CD4-positive, alpha-beta T cell (primary cell): ENCODE data around the gene UBXN11. TPM values are rescaled to one million over a fixed set of nuclear protein-coding genes. Genes with fewer than 3 reads are reported as not detected.

ENCODE experiments used
- ATAC-seq: fragments of 200-7000 bp; cut with Tn5 transposase; one replicate; pipeline ENCODE4 v1.10.0; 2022; ENCODE audit warnings: mild to moderate bottlenecking; ENCODE audit not compliant: poor library complexity
- CTCF ChIA-PET: fragments of 350-600 bp; sonication (Branson Sonifier 250); formaldehyde crosslinking; loops from one replicate; lab custom pipeline; 2021; ENCODE audit warnings: antibody characterized with exemption, inconsistent platforms; lab: Charles Lee
- POLR2A ChIA-PET: fragments of 350-600 bp; sonication (Branson Sonifier 250); formaldehyde crosslinking; loops from one replicate; lab custom pipeline; 2021; ENCODE audit warnings: antibody characterized with exemption, inconsistent platforms; lab: Charles Lee
- DNase-seq, 14 experiments: peaks; one replicate each; pipeline ENCODE4 v3.0.0-alpha.2; 2013 to 2020; ENCODE audit warnings: mixed read lengths in 2 of 14
- H3K27ac ChIP-seq, 2 donors: one replicate each; pipeline versions ENCODE4 v1.5.1 to v1.7.0; 2013; ENCODE audit warnings: low read length in 2 of 2, low read depth in 1 of 2, mild to moderate bottlenecking in 1 of 2
- H3K27me3 ChIP-seq, 2 experiments: 1 replicate in 1 of 2; 2 replicates in 1 of 2; pipeline versions ENCODE4 v1.6.1 to v1.7.0; 2013; ENCODE audit warnings: low read length in 2 of 2, control low read depth in 1 of 2, mild to moderate bottlenecking in 1 of 2, moderate library complexity in 1 of 2; ENCODE audit not compliant: insufficient read depth in 2 of 2, control insufficient read depth in 1 of 2
- H3K36me3 ChIP-seq: one replicate; pipeline ENCODE4 v1.6.1; 2013; ENCODE audit warnings: low read length, control low read depth; ENCODE audit not compliant: insufficient read depth
- H3K4me1 ChIP-seq: one replicate; pipeline ENCODE4 v1.6.1; 2013; ENCODE audit warnings: low read length, control low read depth; ENCODE audit not compliant: insufficient read depth
- H3K4me3 ChIP-seq: one replicate; pipeline ENCODE4 v1.5.1; 2013; ENCODE audit warnings: mild to moderate bottlenecking, low read length, moderate library complexity
- H3K9me3 ChIP-seq, 2 experiments: 1 replicate in 1 of 2; 2 replicates in 1 of 2; pipeline versions ENCODE4 v1.6.1 to v1.7.0; 2013; ENCODE audit warnings: low read length in 2 of 2, mild to moderate bottlenecking in 2 of 2, control low read depth in 1 of 2, moderate library complexity in 1 of 2; ENCODE audit not compliant: control insufficient read depth in 1 of 2, insufficient read depth in 1 of 2
- H3K27ac Mint-ChIP-seq: one replicate; pipeline ENCODE4 v1.8.0; 2020; ENCODE audit warnings: mixed read lengths
- H3K27me3 Mint-ChIP-seq: one replicate; pipeline ENCODE4 v1.8.0; 2021; ENCODE audit warnings: mixed read lengths
- H3K36me3 Mint-ChIP-seq: one replicate; pipeline ENCODE4 v1.8.0; 2021; ENCODE audit warnings: low read depth, mixed read lengths
- H3K4me1 Mint-ChIP-seq: one replicate; pipeline ENCODE4 v1.8.0; 2021; ENCODE audit warnings: low read depth, mixed read lengths
- H3K4me3 Mint-ChIP-seq: one replicate; pipeline ENCODE4 v1.8.0; 2020; ENCODE audit warnings: mild to moderate bottlenecking, mixed read lengths
- H3K9me3 Mint-ChIP-seq: one replicate; pipeline ENCODE4 v1.8.0; 2020; ENCODE audit warnings: mixed read lengths
- intact Hi-C, 2 experiments: fragments of 100-400 bp; cut with DNase I in 1 of 2; cut with micrococcal nuclease in 1 of 2; formaldehyde crosslinking; loops; one replicate each; pipeline versions ENCODE4 v1.15.1 to v1.9.0; 2023 to 2025; cut with DNase I, micrococcal nuclease
- total RNA-seq, 174 experiments: library from RNA in 2 of 174; stranded (reverse) in 2 of 174; gene quantifications; one replicate each; pipeline ENCODE4 v1.2.3 and lab custom pipeline; 2021 to 2026
- TF ChIP-seq, protein P1 (sequence below): fragments of 200-600 bp; IDR thresholded peaks from one replicate; pipeline ENCODE4 v1.8.0; 2022; ENCODE audit warnings: antibody characterized with exemption, mild to moderate bottlenecking

Gene UBXN11
- total RNA-seq, 2 experiments from 2014 or later = 39.3 to 42.3 TPM

DNA sequence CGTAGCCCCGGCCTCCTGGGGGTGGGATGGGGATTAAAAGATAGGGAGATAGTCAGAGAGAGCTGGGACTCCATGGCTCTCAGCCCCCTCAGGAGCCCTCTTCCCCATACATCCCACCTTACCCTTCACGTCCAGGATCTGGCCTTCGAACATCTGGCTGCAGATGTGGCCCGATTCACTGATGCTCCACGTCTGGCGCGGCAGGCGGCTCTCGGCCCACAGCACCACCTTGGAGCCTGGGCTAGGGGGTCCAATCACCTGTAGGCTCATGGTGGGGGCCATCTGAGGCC is 15.6 kb upstream of the UBXN11 start:
- TF ChIP-seq, protein P1, sequence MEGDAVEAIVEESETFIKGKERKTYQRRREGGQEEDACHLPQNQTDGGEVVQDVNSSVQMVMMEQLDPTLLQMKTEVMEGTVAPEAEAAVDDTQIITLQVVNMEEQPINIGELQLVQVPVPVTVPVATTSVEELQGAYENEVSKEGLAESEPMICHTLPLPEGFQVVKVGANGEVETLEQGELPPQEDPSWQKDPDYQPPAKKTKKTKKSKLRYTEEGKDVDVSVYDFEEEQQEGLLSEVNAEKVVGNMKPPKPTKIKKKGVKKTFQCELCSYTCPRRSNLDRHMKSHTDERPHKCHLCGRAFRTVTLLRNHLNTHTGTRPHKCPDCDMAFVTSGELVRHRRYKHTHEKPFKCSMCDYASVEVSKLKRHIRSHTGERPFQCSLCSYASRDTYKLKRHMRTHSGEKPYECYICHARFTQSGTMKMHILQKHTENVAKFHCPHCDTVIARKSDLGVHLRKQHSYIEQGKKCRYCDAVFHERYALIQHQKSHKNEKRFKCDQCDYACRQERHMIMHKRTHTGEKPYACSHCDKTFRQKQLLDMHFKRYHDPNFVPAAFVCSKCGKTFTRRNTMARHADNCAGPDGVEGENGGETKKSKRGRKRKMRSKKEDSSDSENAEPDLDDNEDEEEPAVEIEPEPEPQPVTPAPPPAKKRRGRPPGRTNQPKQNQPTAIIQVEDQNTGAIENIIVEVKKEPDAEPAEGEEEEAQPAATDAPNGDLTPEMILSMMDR = no peak
- H3K27me3 Mint-ChIP-seq = no peaks in the 10 kb centered on the region
- ChIA-PET CTCF (interaction anchor here (0.6 to 12.0 kb wide), 30 partner anchors 8 to 152 kb away, joined by 3 to 223 read pairs (median 5); partner anchors contain the start of genes CEP85, SH3BGRL3, UBXN11 and ZNF593), POLR2A (interaction anchor here (0.6 to 17.6 kb wide), 22 partner anchors 8 to 217 kb away, joined by 3 to 977 read pairs (median 4); partner anchors contain the start of genes CEP85, DHDDS, SH3BGRL3 and UBXN11)
- intact Hi-C loops = loop anchor here in 1 of 2 experiments (5.0 kb wide), 2 partner anchors 40 to 155 kb away; partner anchors contain the start of genes C1orf232 and ZNF593
- H3K9me3 ChIP-seq = no peaks in the 10 kb centered on the region
- H3K36me3 ChIP-seq = peaks cover 58% of the 10 kb centered on the region
- H3K27me3 ChIP-seq = no peaks in the 10 kb centered on the region
- ATAC-seq = no peak
- peaks cover 42% of the 10 kb centered on the region for H3K4me1 ChIP-seq
- H3K27ac Mint-ChIP-seq = peak overlapping the region; percentile 86
- H3K4me3 Mint-ChIP-seq = no peak overlapping the region
- peaks cover 55% of the 10 kb centered on the region for H3K4me1 Mint-ChIP-seq
- H3K4me3 ChIP-seq = peak overlapping the region; percentile 99
- no peaks in the 10 kb centered on the region for H3K9me3 Mint-ChIP-seq
- H3K27ac ChIP-seq = peak overlapping the region; percentile 19 to 82
- no peak for DNase-seq
- H3K36me3 Mint-ChIP-seq = peaks cover 70% of the 10 kb centered on the region

DNA sequence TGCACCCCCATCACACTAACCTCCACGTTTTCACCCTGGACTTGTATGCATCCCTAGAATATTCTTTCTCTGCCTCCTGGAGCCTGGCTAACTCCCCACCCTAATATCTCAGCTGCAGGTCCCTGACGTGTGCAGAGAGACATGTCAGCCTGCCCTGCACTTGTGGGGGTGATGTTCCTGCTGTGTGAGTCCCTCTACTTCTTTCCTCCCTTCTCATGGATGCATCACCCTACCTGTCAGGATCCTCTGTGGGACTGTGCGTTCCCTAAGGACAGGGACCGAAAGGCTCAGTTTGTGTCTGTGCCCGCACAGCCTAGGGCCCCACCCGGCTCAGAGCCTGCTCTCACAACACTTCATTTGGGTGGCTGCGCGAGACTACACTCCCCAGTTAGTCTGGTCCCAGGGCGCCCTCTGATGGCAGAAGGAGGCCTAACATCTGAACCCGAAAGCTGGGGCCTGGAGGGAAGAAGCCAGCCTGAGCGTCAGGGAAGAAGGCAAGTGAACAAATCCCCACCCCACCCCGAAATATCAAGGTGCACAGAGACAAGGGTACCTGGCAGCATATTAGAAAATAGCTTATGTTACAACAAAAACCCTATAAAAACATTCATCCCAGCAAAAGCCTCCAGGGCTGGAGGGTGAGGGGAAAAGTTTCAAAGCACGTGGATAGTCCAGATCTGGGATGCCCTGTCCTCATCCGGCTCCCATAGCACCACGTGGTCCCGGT is 15.0 kb upstream of the UBXN11 start:
- peak overlapping the region; percentile 97 for H3K4me3 Mint-ChIP-seq
- Histone ChIP-seq H3K4me1 (peaks cover 47% of the 10 kb centered on the region), H3K4me3 (peak overlapping the region; percentile 99), H3K36me3 (peaks cover 58% of the 10 kb centered on the region), H3K27me3 (no peaks in the 10 kb centered on the region), H3K27ac (peak overlapping the region; percentile 52 to 82), H3K9me3 (no peaks in the 10 kb centered on the region)
- H3K4me1 Mint-ChIP-seq = peaks cover 60% of the 10 kb centered on the region
- H3K36me3 Mint-ChIP-seq = peaks cover 66% of the 10 kb centered on the region
- ATAC-seq (peak; percentile 76), DNase-seq (peak; percentile 90 to 99 (median 94))
- ChIA-PET CTCF (interaction anchor here (0.6 to 12.0 kb wide), 31 partner anchors 9 to 152 kb away, joined by 3 to 223 read pairs (median 5); partner anchors contain the start of genes CEP85, SH3BGRL3, UBXN11 and ZNF593), POLR2A (interaction anchor here (0.6 to 17.6 kb wide), 24 partner anchors 8 to 217 kb away, joined by 3 to 977 read pairs (median 4); partner anchors contain the start of genes CEP85, DHDDS, SH3BGRL3 and UBXN11)
- TF ChIP-seq, protein P1 = peak; percentile 93
- intact Hi-C loops = loop anchor here (1.0 to 5.0 kb wide), 10 partner anchors 15 to 211 kb away; partner anchors contain the start of genes C1orf232 (in 2 of the 2), ZNF593 (in 2 of the 2), PDIK1L (in 1 of the 2) and UBXN11 (in 1 of the 2)
- H3K9me3 Mint-ChIP-seq = no peaks in the 10 kb centered on the region
- H3K27me3 Mint-ChIP-seq = no peaks in the 10 kb centered on the region
- peak overlapping the region; percentile 86 for H3K27ac Mint-ChIP-seq

DNA sequence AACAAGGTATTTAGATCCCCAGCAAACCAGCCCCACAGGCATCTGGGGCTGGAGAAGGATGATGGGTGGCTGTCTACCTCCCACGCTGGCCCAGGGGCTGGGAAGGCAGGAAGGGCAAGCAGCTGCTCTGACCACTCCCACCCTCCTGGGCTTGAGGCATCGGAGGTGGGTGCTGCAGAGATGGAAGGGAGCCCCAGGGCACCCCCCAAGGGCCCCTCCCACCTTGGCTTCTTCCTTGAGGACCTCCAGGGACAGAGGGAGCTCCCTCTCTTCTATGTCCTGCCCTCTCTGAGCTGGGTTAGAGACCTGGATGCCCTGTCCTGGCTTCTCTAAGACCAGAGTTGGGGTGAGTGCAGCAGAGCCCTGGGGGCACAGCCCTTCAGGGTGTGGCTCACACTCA is 14.5 kb upstream of the UBXN11 start:
- Mint-ChIP-seq H3K4me1 (peaks cover 66% of the 10 kb centered on the region), H3K36me3 (peaks cover 65% of the 10 kb centered on the region), H3K27ac (peak overlapping the region; percentile 86), H3K27me3 (no peaks in the 10 kb centered on the region), H3K4me3 (peak overlapping the region; percentile 97), H3K9me3 (no peaks in the 10 kb centered on the region)
- intact Hi-C loops = loop anchor here (1.0 to 5.0 kb wide), 10 partner anchors 15 to 210 kb away; partner anchors contain the start of genes C1orf232 (in 2 of the 2), ZNF593 (in 2 of the 2), PDIK1L (in 1 of the 2) and UBXN11 (in 1 of the 2)
- Histone ChIP-seq H3K27me3 (no peaks in the 10 kb centered on the region), H3K27ac (peak overlapping the region; percentile 52 to 82), H3K4me3 (peak overlapping the region; percentile 99), H3K9me3 (no peaks in the 10 kb centered on the region), H3K4me1 (peaks cover 52% of the 10 kb centered on the region), H3K36me3 (peaks cover 58% of the 10 kb centered on the region)
- TF ChIP-seq, protein P1 = no peak
- peak; percentile 1 for ATAC-seq
- DNase-seq = no peak
- ChIA-PET CTCF (interaction anchor here (1.0 to 12.0 kb wide), 12 partner anchors 13 to 151 kb away, joined by 3 to 223 read pairs (median 13); partner anchors contain the start of genes CEP85, SH3BGRL3, UBXN11 and ZNF593), POLR2A (interaction anchor here (1.0 to 17.6 kb wide), 15 partner anchors 9 to 151 kb away, joined by 3 to 977 read pairs (median 4); partner anchors contain the start of genes CEP85, DHDDS, SH3BGRL3 and UBXN11)
